ENCODE data around the gene CAPN8. TPM values are rescaled to one million over a fixed set of nuclear protein-coding genes. Genes with fewer than 3 reads are reported as not detected.

Gene CAPN8
- total and polyA plus RNA-seq, 10 donors, result 0.08 to 0.73 TPM; not detected in 8

GRCh38 chr1:223494926-223495645 is 170.4 kb downstream of the CAPN8 start:
- no peaks in the 10 kb centered on the region for H3K36me3 ChIP-seq
- TF ChIP-seq POLR2AphosphoS5 (IDR thresholded peaks at IDR 0.05), result no peak
- TF ChIP-seq CTCF (IDR thresholded peaks at IDR 0.05 in 8 of 11, conservative IDR thresholded peaks at IDR 0.05 in 3 of 11), result no peak
- no peak for TF ChIP-seq POLR2A (IDR thresholded peaks at IDR 0.05)
- no peak overlapping the region for H3K4me3 ChIP-seq
- no peak for DNase-seq
- H3K27ac ChIP-seq, result no peak overlapping the region
- no peaks in the 10 kb centered on the region for H3K4me1 ChIP-seq
- H3K27me3 ChIP-seq (replicated peaks in 1 of 7), result no peaks in the 10 kb centered on the region
- WGBS, 5 donors, result 81 to 90% (median 87%) methylated on average over 11 of the region's 11 CpGs
- intact Hi-C loops (cut with DNase I; ENCODE audit: low total_unique reads), result no loop called here
- no peaks in the 10 kb centered on the region for H3K9me3 ChIP-seq

- Histone ChIP-seq H3K36me3 (no peaks in the 10 kb centered on the region), H3K9me3 (no peaks in the 10 kb centered on the region), H3K27me3 (replicated peaks in 1 of 7) (peaks cover 0 to 9% (median 0%) of the 10 kb centered on the region in 7 donors), H3K27ac (no peak overlapping the region), H3K4me3 (no peak overlapping the region), H3K4me1 (no peaks in the 10 kb centered on the region)
- intact Hi-C loops (cut with DNase I; ENCODE audit: low total_unique reads), result no loop called here
- no peak for DNase-seq
- 80 to 89% (median 88%) methylated on average over 7 of the region's 7 CpGs for WGBS, 5 donors
- TF ChIP-seq POLR2A (IDR thresholded peaks at IDR 0.05) (no peak), POLR2AphosphoS5 (IDR thresholded peaks at IDR 0.05) (no peak), CTCF (IDR thresholded peaks at IDR 0.05 in 8 of 11, conservative IDR thresholded peaks at IDR 0.05 in 3 of 11) (no peak)
Observed at GRCh38 chr1:223492044-223492443, 173.5 kb downstream of the CAPN8 start.

Small RNA genes within 50 kb of the gene (small RNA-seq; reads per million reads assigned to genes)
- gene RNU6-1248P, result 0 reads per million in 4 donors
- 0 reads per million in 4 donors for gene SNRPEP10

Other genes starting within 250 kb of the CAPN8 start
- 100 to 1,000 TPM in 1 of 7 donors, 10 to 100 TPM in 6; 48.8 to 106 (median 88.8) TPM for gene CAPN2, start 46.8 kb upstream of the CAPN8 start, total RNA-seq
- gene CAPN2, start 46.8 kb upstream of the CAPN8 start, polyA plus RNA-seq, result 10 to 100 TPM; 20.5 to 50.7 (median 35.7) TPM
- gene TP53BP2, start 180.2 kb upstream of the CAPN8 start, total RNA-seq, result 10 to 100 TPM; 27.1 to 50.7 (median 42.2) TPM
- 1 to 10 TPM; 5.2 to 8.0 (median 5.7) TPM for gene TP53BP2, start 180.2 kb upstream of the CAPN8 start, polyA plus RNA-seq

Measured in spleen (tissue), 11 donors.